Left ventricle myocardium inferior (tissue), 1 donor: ENCODE results near the gene APOL5. TPM values are rescaled to one million over a fixed set of nuclear protein-coding genes. Genes with fewer than 3 reads are reported as not detected.

ENCODE experiments used
- DNase-seq: peaks from one replicate; pipeline ENCODE4 v3.0.0-alpha.2; 2020
- H3K27ac ChIP-seq: fragments of 200-600 bp; replicated peaks from 2 replicates; pipeline ENCODE4 v1.8.0; 2021
- H3K27me3 ChIP-seq: fragments of 200-600 bp; 2 replicates; pipeline ENCODE4 v1.8.0; 2021; ENCODE audit warnings: low read depth
- H3K36me3 ChIP-seq: fragments of 200-600 bp; 2 replicates; pipeline ENCODE4 v1.8.0; 2021
- H3K4me1 ChIP-seq: fragments of 200-600 bp; 2 replicates; pipeline ENCODE4 v1.8.0; 2021
- H3K4me3 ChIP-seq: fragments of 200-600 bp; 2 replicates; pipeline ENCODE4 v1.8.0; 2021; ENCODE audit warnings: mild to moderate bottlenecking, moderate library complexity
- H3K9me3 ChIP-seq: fragments of 200-600 bp; replicated peaks from 2 replicates; pipeline ENCODE4 v1.8.0; 2021
- intact Hi-C: fragments of 100-400 bp; cut with micrococcal nuclease; formaldehyde crosslinking; loops from one replicate; pipeline ENCODE4 v1.11.0; 2022
- total RNA-seq: library from RNA; stranded (reverse); fragmentation: NEBNext Ultra II Directional; extraction: Animal tissue kit (Norgen Biotek cat#: 25700); gene quantifications from one replicate; pipeline ENCODE4 v1.2.1, GENCODE V29; 2021
- TF ChIP-seq, protein P1 (sequence below): fragments of 200-600 bp; IDR thresholded peaks from 2 replicates; pipeline ENCODE4 v1.8.0; 2021; ENCODE audit warnings: antibody characterized with exemption, mild to moderate bottlenecking, borderline replicate concordance
- donor health status: DM: no; HTN: yes; CAD: no; lungs with severe emphysema.

The APOL5 gene
- total RNA-seq, 1 donor from 2014 or later, result not detected

DNA sequence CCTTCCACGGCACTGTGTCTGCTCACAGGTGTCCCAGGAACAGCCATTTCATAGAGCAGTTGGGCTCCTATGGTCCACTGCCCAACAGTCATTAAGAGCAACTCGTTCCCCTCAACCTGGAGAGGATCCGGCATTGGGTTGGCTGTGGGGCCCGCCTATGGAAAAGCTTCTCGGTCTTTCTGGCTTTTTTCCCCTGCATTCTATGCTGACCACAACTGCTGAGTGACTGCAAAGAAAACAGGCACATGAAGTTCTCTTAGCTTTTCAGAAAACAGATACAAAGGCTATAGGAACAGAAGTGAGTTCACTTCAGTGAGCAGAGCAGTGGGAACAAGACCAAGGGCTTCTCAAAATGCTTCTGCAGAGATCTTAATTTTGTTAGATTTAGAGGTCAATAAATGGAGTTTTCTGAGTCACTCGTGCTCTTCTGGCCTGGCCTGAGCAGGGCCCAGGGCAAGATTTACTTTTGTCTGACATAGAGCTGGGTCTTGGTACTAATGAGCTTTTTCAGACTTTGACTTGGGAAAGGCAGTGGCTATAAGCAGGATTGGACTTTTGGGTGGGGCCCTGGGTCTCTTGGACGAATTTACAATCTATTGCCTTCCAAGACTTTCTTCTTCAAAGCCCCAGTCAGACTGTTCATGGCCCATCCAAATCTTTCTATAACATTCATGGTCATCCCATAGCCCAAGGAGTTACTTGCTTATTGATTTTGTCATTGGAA, 13.6 kb upstream of the APOL5 start:
- Histone ChIP-seq H3K36me3 (no peaks in the 10 kb centered on the region), H3K9me3 (no peaks in the 10 kb centered on the region), H3K4me1 (no peaks in the 10 kb centered on the region), H3K27ac (no peak overlapping the region), H3K4me3 (no peak overlapping the region), H3K27me3 (no peaks in the 10 kb centered on the region)
- no peak for DNase-seq
- TF ChIP-seq, protein P1, sequence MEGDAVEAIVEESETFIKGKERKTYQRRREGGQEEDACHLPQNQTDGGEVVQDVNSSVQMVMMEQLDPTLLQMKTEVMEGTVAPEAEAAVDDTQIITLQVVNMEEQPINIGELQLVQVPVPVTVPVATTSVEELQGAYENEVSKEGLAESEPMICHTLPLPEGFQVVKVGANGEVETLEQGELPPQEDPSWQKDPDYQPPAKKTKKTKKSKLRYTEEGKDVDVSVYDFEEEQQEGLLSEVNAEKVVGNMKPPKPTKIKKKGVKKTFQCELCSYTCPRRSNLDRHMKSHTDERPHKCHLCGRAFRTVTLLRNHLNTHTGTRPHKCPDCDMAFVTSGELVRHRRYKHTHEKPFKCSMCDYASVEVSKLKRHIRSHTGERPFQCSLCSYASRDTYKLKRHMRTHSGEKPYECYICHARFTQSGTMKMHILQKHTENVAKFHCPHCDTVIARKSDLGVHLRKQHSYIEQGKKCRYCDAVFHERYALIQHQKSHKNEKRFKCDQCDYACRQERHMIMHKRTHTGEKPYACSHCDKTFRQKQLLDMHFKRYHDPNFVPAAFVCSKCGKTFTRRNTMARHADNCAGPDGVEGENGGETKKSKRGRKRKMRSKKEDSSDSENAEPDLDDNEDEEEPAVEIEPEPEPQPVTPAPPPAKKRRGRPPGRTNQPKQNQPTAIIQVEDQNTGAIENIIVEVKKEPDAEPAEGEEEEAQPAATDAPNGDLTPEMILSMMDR, result no peak
- intact Hi-C loops, result no loop called here

DNA sequence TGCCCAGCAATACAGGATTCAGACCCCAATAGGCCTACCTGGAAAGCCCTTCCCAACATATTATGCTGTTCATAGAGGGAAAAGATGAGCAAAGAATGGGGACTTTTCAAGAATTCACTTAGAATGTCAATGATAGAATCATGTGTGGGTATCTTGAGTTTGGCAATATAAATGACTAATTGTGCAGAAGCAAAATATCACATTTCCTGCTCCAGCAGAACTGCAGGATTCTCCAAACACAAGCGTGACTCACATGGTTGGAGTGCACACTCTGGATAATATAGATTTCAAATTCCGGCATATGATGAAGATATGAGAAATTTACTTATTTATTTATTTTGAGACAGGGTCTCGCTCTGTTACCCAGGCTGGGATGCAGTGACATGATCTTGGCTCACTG, 12.5 kb upstream of the APOL5 start:
- intact Hi-C loops, result no loop called here
- Histone ChIP-seq H3K4me3 (no peak overlapping the region), H3K36me3 (no peaks in the 10 kb centered on the region), H3K27me3 (no peaks in the 10 kb centered on the region), H3K27ac (no peak overlapping the region), H3K4me1 (no peaks in the 10 kb centered on the region), H3K9me3 (no peaks in the 10 kb centered on the region)
- TF ChIP-seq, protein P1, result no peak
- DNase-seq, result no peak

DNA sequence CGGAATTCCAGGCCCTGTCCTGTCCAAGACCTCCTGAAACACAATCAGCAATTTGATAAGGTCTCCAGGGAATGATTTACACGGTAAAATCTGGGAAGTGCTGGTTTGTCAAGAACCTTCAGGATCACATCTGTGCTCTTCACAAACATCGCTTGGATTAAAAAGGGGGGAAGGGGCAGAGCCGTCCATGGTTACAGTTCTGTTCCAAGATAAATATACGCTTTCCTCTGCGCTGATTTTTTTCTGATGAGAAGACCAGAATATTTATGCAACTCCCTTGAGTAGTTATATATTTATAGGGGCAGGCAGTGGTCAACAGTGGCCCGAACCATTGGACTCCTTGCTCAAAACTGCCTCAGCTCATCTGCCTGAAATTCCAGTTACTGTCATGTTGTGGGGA, 9.2 kb upstream of the APOL5 start:
- DNase-seq, result no peak
- Histone ChIP-seq H3K27me3 (no peaks in the 10 kb centered on the region), H3K9me3 (peaks cover 9% of the 10 kb centered on the region), H3K4me3 (no peak overlapping the region), H3K27ac (peak overlapping the region; percentile 43), H3K4me1 (no peaks in the 10 kb centered on the region), H3K36me3 (no peaks in the 10 kb centered on the region)
- intact Hi-C loops, result no loop called here
- TF ChIP-seq, protein P1, result no peak

DNA sequence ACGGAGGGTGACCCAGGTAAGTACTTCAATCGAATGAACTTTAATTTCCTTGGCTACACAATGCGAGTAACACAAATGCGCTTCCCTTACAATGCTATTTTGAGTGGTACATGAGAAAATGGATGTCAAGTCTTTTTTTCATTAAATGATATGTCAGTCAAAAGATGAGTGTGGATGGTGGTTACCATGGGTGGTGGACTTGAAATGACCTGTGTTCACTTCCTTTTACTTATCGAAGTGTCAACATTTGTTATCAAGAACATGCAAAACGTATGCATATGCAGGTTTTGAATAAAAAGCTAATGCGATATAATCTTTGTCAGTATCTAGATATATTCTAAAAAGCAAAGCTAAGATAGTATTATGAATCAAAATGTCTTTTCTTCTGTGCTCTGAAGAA, 8.8 kb upstream of the APOL5 start:
- intact Hi-C loops, result no loop called here
- Histone ChIP-seq H3K9me3 (peaks cover 9% of the 10 kb centered on the region), H3K4me3 (no peak overlapping the region), H3K36me3 (no peaks in the 10 kb centered on the region), H3K27ac (peak overlapping the region; percentile 43), H3K4me1 (no peaks in the 10 kb centered on the region), H3K27me3 (no peaks in the 10 kb centered on the region)
- no peak for DNase-seq
- TF ChIP-seq, protein P1, result no peak

DNA sequence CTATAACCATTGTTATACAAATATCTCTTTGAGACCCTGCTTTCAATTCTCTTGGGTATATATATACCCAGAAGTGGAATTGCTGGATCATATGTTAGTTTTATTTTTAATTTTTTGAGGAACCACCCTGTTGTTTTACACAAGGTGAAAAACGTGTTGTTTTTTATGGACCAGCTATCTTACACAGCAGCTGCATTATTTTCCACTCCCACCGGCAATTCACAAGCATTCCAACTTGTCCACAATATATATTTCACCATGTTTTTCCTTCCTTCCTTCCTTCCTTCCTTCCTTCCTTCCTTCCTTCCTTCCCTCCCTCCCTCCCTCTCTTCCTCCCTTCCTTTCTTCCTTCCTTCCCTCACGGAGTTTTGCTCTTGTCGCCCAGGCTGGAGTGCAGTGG, 6.3 kb upstream of the APOL5 start:
- Histone ChIP-seq H3K4me3 (no peak overlapping the region), H3K27ac (no peak overlapping the region), H3K4me1 (no peaks in the 10 kb centered on the region), H3K9me3 (peaks cover 9% of the 10 kb centered on the region), H3K27me3 (no peaks in the 10 kb centered on the region), H3K36me3 (no peaks in the 10 kb centered on the region)
- intact Hi-C loops, result no loop called here
- TF ChIP-seq, protein P1, result no peak
- DNase-seq, result no peak
